HG03108 (cell line): Measurements from ENCODE around the gene GALNT2.

Experiments
- ATAC-seq: cut with Tn5 transposase; IDR thresholded peaks from one replicate; pipeline ENCODE4 v1.9.1; 2021; ENCODE audit warnings: moderate library complexity; ENCODE audit not compliant: unreplicated experiment

Gene GALNT2

GRCh38 chr1:230158415-230159291 is 91.6 kb downstream of the GALNT2 start:
- no peak for ATAC-seq

- ATAC-seq, result no peak
Observed at GRCh38 chr1:230159580-230159979, 92.5 kb downstream of the GALNT2 start.

- no peak for ATAC-seq
Observed at GRCh38 chr1:230160957-230161771, 94.1 kb downstream of the GALNT2 start.

- no peak for ATAC-seq
Observed at GRCh38 chr1:230163205-230163604, 96.2 kb downstream of the GALNT2 start.

GRCh38 chr1:230163719-230164118 is 96.7 kb downstream of the GALNT2 start:
- ATAC-seq, result no peak

GRCh38 chr1:230165536-230165935 is 98.5 kb downstream of the GALNT2 start:
- ATAC-seq, result no peak

- no peak for ATAC-seq
Observed at GRCh38 chr1:230166366-230167132, 99.5 kb downstream of the GALNT2 start.

- ATAC-seq, result no peak
Observed at GRCh38 chr1:230167419-230167852, 100.4 kb downstream of the GALNT2 start.

- ATAC-seq, result peak; percentile 27
Observed at GRCh38 chr1:230169454-230170152, 102.6 kb downstream of the GALNT2 start.

- peak; percentile 38 for ATAC-seq
Observed at GRCh38 chr1:230170153-230170547, 103.1 kb downstream of the GALNT2 start.

GRCh38 chr1:230170622-230171021 is 103.6 kb downstream of the GALNT2 start:
- no peak for ATAC-seq

GRCh38 chr1:230171356-230172015 is 104.4 kb downstream of the GALNT2 start:
- no peak for ATAC-seq

- ATAC-seq, result no peak
Observed at GRCh38 chr1:230172016-230172537, 105.0 kb downstream of the GALNT2 start.

- no peak for ATAC-seq
Observed at GRCh38 chr1:230173187-230173975, 106.3 kb downstream of the GALNT2 start.

GRCh38 chr1:230174041-230174440 is 107.0 kb downstream of the GALNT2 start:
- no peak for ATAC-seq

- ATAC-seq, result no peak
Observed at GRCh38 chr1:230174471-230175162, 107.6 kb downstream of the GALNT2 start.

- no peak for ATAC-seq
Observed at GRCh38 chr1:230175163-230175747, 108.2 kb downstream of the GALNT2 start.

GRCh38 chr1:230175839-230176238 is 108.8 kb downstream of the GALNT2 start:
- ATAC-seq, result no peak
